MG63 (cell line): ENCODE results near the gene IQCN. TPM values are rescaled to one million over a fixed set of nuclear protein-coding genes. Genes with fewer than 3 reads are reported as not detected.

Experiments used
- DNase-seq: peaks from one replicate; pipeline ENCODE4 v3.0.0-alpha.2; 2020
- H3K27me3 ChIP-seq: fragments of 250-450 bp; sonication (Bioruptor Pico); 2 replicates; pipeline ENCODE4 v1.5.1; 2020; ENCODE audit warnings: mild to moderate bottlenecking, moderate library complexity
- H3K36me3 ChIP-seq: fragments of 250-450 bp; sonication (Bioruptor Pico); 2 replicates; pipeline ENCODE4 v1.5.1; 2020; ENCODE audit warnings: mild to moderate bottlenecking, moderate library complexity
- H3K4me3 ChIP-seq: fragments of 250-450 bp; sonication (Bioruptor Pico); 2 replicates; pipeline ENCODE4 v1.5.1; 2020; ENCODE audit warnings: mild to moderate bottlenecking, moderate library complexity
- H3K9me3 ChIP-seq: fragments of 250-450 bp; sonication (Bioruptor Pico); 2 replicates; pipeline ENCODE4 v1.5.1; 2020; ENCODE audit warnings: mild to moderate bottlenecking, moderate library complexity
- total RNA-seq: library from RNA; depleted of rRNA; stranded (reverse); fragments of >200 nt; shearing (Covaris generic); gene quantifications from 2 replicates; pipeline ENCODE4 v1.2.3, GENCODE V29; 2014; ENCODE audit warnings: low replicate concordance

IQCN gene
- total RNA-seq, 1 experiment from 2014 or later: 0.03 TPM

GRCh38 chr19:18263324-18264136, 10.7 kb downstream of the IQCN start:
- H3K9me3 ChIP-seq: no peaks in the 10 kb centered on the region
- no peak overlapping the region for H3K4me3 ChIP-seq
- DNase-seq: no peak
- H3K36me3 ChIP-seq: peaks cover 2% of the 10 kb centered on the region; the same call in 1 of the 2 replicates
- H3K27me3 ChIP-seq: no peaks in the 10 kb centered on the region

DNA sequence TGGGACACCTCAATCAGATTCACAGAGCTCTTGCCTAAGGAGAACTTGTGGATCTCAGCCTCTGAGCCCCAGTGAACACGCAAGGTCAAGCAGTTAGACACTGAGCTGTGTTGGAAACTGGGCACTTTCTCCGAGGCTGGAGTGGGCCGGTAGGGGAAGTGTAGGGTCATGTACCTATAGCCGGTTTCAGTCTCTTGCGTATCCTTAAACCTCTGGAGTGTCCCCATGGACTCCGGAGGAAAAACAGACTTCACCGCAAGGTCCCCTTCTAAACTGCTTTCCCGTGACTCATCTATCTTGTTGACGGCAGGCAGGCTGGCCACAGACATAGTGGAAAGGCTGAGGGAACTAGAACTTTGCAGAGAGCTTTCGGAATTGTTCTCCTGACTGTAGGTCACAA, 11.3 kb downstream of the IQCN start:
- no peak for DNase-seq
- peaks cover 2% of the 10 kb centered on the region; the same call in 1 of the 2 replicates for H3K36me3 ChIP-seq
- H3K9me3 ChIP-seq: no peaks in the 10 kb centered on the region
- no peaks in the 10 kb centered on the region for H3K27me3 ChIP-seq
- H3K4me3 ChIP-seq: no peak overlapping the region

GRCh38 chr19:18262144-18262543, 12.1 kb downstream of the IQCN start:
- Histone ChIP-seq H3K9me3 (no peaks in the 10 kb centered on the region), H3K36me3 (peaks cover 2% of the 10 kb centered on the region; the same call in 1 of the 2 replicates), H3K4me3 (no peak overlapping the region), H3K27me3 (no peaks in the 10 kb centered on the region)
- no peak for DNase-seq

- Histone ChIP-seq H3K36me3 (no peaks in the 10 kb centered on the region), H3K9me3 (no peaks in the 10 kb centered on the region), H3K4me3 (no peak overlapping the region), H3K27me3 (no peaks in the 10 kb centered on the region)
- DNase-seq: no peak
Measured at GRCh38 chr19:18261474-18261873, 12.8 kb downstream of the IQCN start.

GRCh38 chr19:18259893-18260292, 14.4 kb downstream of the IQCN start:
- H3K27me3 ChIP-seq: no peaks in the 10 kb centered on the region
- H3K36me3 ChIP-seq: no peaks in the 10 kb centered on the region
- H3K9me3 ChIP-seq: no peaks in the 10 kb centered on the region
- no peak for DNase-seq
- no peak overlapping the region for H3K4me3 ChIP-seq

DNA sequence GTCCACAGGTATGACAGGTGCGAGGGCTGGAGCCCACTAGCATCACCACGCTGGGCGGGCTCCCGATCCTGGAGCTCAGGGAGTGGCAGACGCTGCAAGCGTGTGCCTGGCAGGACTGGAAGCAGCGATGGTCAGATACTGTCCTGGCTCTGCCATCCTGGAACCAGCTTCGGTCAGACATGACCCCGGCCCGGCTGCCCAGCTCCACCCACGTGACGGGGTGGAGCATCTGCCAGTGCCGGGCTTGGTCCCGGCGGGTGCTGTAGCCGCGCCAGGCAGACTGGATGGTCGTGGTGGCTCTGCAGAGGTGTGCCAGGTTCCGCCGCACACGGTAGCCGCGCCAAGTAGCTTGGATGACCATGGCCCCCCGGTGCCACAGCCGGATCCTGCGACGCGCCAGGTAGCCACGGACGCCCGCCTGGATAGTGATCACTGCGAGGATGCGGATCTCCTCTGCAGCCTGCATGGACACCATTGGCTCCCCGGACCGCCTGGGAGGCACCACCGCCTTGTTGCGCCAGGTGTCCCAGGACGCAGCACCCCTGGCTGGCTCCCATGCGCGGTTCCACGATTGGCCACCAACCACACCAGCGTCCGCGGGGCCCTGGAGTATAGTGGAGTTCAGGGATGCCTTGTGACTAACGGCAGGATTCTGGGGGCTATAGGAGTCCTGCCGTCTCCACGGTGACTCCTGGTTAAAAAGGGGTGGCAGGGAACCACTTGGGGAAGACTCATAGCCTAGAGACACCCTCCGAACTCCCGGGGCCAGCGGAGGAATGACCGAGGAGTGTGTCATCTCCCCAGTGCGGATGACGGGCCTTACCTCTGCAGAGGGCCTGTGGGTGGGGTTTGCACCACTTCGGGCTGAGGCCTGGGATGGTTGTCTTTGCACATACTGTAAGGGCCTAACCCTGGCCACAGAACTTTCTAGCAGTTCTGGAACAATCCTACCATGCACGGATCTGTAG, 16.5 kb downstream of the IQCN start:
- no peaks in the 10 kb centered on the region for H3K27me3 ChIP-seq
- H3K4me3 ChIP-seq: no peak overlapping the region
- no peaks in the 10 kb centered on the region for H3K36me3 ChIP-seq
- H3K9me3 ChIP-seq: no peaks in the 10 kb centered on the region
- DNase-seq: no peak

- Histone ChIP-seq H3K4me3 (no peak overlapping the region), H3K27me3 (no peaks in the 10 kb centered on the region), H3K36me3 (no peaks in the 10 kb centered on the region), H3K9me3 (no peaks in the 10 kb centered on the region)
- no peak for DNase-seq
Measured at GRCh38 chr19:18254546-18255503, 19.4 kb downstream of the IQCN start.

DNA sequence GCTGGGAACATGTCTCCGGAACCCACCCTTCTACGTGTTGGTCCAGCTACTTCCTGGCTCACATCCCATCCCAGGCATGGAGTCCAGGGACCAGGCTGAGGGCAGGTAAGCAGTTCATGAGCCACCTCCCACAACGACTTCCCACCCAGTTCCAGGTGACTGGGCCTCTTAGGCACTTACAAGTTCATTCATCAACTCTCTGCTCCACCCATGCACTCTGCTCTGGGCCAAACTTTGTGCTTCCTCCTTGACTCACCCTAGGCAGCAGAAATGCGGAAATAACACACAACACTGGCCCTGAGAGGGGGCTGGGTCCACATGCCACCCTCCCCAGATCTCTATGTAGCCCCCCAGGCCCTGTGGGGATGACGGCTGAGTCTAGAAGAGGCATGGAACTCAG, 20.5 kb downstream of the IQCN start:
- no peaks in the 10 kb centered on the region for H3K36me3 ChIP-seq
- no peak overlapping the region for H3K4me3 ChIP-seq
- no peaks in the 10 kb centered on the region for H3K27me3 ChIP-seq
- DNase-seq: no peak
- no peaks in the 10 kb centered on the region for H3K9me3 ChIP-seq

DNA sequence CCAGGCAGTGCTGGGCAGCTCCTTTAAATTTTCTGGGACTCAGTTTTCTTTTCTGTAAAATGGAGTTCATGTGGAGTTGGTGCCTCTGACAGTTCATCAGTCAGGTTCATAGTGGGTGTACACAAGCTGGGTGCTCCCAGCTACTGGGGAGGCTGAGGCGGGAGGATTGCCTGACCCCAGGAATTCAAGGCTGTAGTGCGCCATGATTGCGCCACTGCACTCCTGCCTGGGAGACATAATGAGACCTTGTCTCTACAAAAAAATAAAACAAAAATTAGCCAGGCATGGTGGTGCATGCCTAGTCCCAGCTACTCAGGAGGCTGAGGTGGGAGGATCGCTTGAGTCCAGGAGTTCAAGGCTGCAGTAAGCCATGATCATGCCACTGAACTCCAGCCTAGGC, 21.1 kb downstream of the IQCN start:
- Histone ChIP-seq H3K27me3 (no peaks in the 10 kb centered on the region), H3K4me3 (no peak overlapping the region), H3K36me3 (no peaks in the 10 kb centered on the region), H3K9me3 (no peaks in the 10 kb centered on the region)
- no peak for DNase-seq

DNA sequence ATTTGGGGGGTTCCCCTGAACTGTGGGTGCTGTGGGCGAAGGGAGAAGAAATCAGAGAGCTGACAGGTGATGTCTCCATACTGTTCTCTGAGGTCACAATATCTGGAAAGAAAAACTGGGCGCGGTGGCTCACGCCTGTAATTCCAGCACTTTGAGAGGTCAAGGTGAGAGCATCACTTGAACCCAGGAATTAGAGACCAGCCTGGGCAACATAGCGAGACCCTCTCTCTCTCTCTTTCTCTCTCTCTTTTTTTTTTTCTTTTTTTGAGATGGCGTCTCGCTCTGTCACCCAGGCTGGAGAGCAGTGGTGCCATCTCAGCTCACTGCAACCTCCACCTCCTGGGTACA, 21.9 kb downstream of the IQCN start:
- Histone ChIP-seq H3K27me3 (no peaks in the 10 kb centered on the region), H3K9me3 (no peaks in the 10 kb centered on the region), H3K4me3 (no peak overlapping the region), H3K36me3 (no peaks in the 10 kb centered on the region)
- no peak for DNase-seq

DNA sequence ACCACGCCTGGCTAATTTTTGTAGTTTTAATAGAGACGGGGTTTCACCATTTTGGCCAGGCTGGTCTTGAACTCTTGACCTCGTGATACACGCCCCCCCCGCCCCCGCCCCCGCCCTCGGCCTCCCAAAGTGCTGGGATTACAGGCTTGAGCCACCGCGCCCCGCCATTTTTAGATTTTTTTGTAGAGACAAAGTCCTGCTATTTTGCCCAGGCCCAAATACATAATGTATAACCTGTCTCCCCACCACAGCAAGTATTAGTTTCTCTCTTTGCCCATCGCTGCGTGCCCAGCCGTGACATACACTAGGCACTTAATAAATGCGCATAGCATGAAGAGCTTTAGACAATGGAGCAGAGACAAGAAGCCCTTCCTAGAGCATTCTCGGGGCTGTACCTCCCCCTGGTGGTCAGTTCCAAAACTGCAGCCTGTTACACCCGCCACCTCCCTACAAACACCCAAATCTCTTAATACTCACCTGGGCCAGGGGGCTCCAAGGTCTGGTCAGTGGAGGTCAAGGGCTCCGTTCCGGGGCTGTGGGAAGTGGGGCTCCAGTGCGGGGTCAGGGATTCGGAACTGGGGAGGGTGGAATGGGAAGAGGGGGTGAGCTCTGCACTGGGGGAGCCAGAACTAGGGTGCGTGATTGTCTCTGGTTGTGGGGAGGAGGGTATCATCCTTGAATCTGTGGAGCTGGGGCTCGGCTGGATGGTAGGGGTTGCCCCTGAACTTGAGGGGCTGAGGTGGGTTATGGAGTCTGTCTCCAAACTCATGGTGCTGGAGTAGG, 22.5 kb downstream of the IQCN start:
- H3K9me3 ChIP-seq: no peaks in the 10 kb centered on the region
- H3K27me3 ChIP-seq: no peaks in the 10 kb centered on the region
- peak; percentile 46 for DNase-seq
- no peaks in the 10 kb centered on the region for H3K36me3 ChIP-seq
- H3K4me3 ChIP-seq: no peak overlapping the region

- DNase-seq: no peak
- Histone ChIP-seq H3K9me3 (no peaks in the 10 kb centered on the region), H3K4me3 (no peak overlapping the region), H3K36me3 (no peaks in the 10 kb centered on the region), H3K27me3 (no peaks in the 10 kb centered on the region)
Measured at GRCh38 chr19:18249834-18250233, 24.4 kb downstream of the IQCN start.

GRCh38 chr19:18245297-18245696, 29.0 kb downstream of the IQCN start:
- Histone ChIP-seq H3K36me3 (no peaks in the 10 kb centered on the region), H3K4me3 (no peak overlapping the region), H3K9me3 (no peaks in the 10 kb centered on the region), H3K27me3 (no peaks in the 10 kb centered on the region)
- DNase-seq: no peak

DNA sequence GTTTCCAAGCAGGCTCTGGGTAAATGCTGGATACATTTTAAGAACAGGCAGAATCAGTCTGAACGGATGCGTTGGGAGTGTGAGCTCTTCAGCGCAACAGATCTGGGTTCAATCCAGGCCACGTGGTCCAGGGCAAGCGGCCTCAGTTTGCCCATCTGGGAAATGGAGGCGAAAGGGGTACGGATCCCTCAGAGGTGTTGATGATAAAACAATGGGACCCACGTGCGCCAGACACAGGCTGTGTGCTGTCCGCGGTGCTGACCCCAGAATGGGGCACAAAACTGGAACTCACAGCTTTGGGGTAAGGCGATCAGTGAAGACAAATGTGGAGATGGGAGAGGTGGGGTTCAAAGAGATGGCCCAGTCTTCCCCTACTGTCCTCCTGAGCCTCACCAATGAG, 34.9 kb downstream of the IQCN start:
- Histone ChIP-seq H3K27me3 (peaks cover 10% of the 10 kb centered on the region), H3K9me3 (no peaks in the 10 kb centered on the region), H3K4me3 (no peak overlapping the region), H3K36me3 (no peaks in the 10 kb centered on the region)
- DNase-seq: no peak

GRCh38 chr19:18234194-18234593, 40.1 kb downstream of the IQCN start:
- peaks cover 6% of the 10 kb centered on the region for H3K9me3 ChIP-seq
- no peaks in the 10 kb centered on the region for H3K36me3 ChIP-seq
- no peak overlapping the region for H3K4me3 ChIP-seq
- peaks cover 10% of the 10 kb centered on the region for H3K27me3 ChIP-seq
- DNase-seq: no peak
